GM19328 (cell line): ENCODE measurements around the gene BTF3.

Experiments used
- ATAC-seq: cut with Tn5 transposase; IDR thresholded peaks from one replicate; pipeline ENCODE4 v1.9.1; 2021; ENCODE audit warnings: mild to moderate bottlenecking, moderate library complexity; ENCODE audit not compliant: unreplicated experiment

The BTF3 gene

DNA sequence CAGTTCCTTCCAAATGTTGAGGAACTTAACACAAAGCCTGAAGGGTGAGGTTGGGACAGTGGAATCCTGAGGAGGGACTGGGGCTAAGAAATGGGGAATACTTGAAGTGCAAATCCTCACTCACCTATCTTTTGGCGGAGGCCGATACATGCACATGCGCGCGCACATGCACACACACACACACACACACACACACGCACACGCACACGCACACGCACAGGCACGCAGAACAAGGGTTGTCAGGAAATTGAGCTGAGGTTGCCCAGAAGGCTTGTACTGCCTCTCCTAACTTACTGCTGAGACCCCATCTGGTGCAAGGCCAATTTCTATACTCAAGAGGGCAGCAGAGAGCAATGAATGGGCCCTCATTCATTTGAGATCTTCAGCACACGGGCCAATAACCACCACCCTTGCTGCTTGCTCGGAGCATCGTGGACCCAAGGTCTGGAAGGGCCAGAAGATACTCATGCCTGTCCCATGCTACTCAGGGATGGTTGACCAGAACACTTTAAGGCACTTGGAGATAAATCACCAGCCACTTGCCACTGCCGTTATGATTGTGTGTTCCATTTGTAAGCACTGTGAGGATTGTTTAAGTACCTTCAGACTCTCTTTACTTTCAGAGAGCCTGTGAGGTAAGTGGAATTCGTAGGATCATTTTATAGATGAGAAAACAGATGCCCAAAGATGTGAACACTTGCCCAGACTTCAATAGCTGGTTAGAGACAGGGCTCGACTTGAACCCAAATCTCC lies 21.5 kb downstream of the BTF3 start:
- ATAC-seq, result peak; percentile 98

DNA sequence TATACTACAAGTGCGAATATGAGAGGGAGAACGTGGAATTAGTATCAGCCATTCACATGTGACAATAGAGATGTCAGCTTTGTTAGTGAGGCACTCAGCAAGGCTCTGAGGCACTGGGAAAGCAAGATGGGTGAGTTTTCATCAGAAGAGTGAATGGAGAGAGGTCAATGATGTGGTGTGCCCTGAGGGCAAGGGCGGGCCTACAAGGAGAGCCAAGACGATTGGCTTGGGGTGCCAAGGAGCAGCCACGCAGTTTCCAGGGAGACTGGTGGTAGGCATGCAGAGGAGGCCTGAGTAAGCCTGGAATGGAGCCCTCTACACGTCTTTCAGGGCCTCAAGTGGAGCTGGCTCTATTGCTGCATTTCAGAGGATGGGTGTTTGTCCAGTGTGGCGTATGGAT lies 24.7 kb downstream of the BTF3 start:
- ATAC-seq, result no peak

DNA sequence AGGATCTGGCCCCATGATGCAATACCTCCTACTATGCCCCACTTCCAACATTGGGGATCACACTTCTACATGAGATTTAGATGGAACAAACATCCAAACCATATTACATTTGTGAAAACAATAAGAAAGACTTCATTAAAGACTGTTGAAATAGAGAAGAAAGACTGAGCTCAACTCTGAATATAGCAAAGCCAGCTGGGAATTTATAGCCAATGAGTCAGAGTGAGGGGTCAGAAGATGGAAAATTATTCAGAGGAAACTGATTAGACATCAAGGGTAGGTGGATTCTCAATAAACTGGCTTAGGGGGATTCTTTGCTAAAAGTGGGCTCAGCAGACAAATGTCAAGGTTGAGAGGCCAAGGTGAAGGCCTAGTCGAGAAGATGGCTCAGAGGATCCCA lies 25.6 kb downstream of the BTF3 start:
- ATAC-seq, result no peak

DNA sequence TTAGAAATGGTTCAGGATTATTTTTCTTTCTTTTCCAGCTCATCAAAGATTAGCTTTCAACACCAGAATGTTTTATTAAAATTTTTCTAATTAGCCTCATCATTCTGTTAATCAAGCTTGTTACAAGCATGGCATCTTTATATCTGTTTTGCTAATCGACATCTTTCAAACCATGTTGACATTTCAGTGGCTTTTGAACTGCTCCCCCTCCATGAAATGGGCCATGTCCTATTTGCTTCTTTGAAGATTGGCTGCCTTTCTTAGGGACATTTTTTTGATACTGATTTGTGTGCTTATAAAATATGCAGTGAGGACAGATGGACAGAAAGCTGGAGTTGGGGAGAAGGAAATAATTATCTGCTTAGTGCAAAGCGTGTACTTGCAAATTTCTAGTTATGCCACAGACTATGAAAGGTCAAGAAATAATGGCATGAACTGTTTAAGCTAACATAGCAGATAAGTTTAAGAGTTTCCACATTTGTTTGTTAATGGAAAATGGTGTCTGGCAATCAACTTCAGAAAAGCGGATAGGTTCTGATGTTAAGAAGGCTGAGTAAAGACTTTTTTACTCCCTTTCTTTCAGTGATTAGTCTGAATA lies 27.5 kb downstream of the BTF3 start:
- no peak for ATAC-seq

DNA sequence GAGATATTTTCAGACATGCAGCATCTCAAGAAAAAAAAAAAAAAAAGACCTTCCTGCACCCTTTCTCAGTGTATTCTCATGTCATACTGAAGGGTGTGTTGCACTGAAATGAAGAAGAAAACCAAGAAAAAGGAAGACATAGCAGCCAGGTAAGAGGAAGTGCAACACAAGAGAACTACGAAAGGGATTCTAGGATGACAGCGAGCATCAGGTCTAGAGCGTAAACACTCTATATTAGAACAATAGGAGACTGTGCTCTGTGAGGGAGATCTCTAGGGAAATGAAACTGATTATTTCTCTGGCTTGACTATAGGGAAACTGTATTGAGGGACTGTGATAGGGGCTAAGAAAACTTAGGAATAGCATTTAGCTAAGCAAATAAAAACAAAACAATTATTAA lies 30.0 kb downstream of the BTF3 start:
- ATAC-seq, result no peak

DNA sequence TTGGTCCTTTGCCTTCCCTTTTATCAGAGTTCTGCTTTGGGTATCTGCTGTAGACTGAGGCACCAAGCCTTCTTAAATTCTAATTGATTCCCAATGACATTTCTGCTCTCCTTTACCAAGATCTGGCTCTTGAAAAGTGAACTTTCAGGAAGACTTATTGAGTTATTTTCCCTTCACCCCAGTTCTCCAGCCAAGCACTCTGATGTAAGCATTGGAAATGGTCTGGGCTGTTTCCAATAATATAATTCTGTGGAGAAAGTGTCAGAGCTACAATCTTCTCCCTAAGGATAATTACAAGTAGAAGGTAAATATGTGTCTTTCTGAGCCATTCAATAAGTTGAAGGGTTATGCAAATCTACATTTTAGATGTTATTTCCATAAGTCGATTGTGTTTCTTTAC lies 30.8 kb downstream of the BTF3 start:
- no peak for ATAC-seq

DNA sequence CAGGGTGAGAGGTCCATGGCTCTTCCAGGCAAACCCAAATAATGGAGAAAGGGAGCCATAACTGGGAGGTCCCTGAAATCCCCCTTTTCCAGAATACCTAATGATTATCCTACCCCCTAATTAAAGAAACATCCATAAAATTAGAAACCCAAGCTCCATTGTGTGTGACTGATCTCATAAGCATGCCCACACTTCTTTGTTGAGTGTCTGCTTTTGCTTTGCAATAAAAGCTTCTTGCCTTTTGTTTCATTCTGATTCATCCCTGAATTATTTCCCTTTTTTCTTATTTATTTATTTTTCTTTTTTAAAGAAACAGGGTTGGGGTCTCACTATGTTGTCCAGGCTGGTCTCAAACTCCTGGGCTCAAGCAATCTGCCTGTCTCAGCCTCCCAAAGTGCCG lies 33.1 kb downstream of the BTF3 start:
- ATAC-seq, result no peak

DNA sequence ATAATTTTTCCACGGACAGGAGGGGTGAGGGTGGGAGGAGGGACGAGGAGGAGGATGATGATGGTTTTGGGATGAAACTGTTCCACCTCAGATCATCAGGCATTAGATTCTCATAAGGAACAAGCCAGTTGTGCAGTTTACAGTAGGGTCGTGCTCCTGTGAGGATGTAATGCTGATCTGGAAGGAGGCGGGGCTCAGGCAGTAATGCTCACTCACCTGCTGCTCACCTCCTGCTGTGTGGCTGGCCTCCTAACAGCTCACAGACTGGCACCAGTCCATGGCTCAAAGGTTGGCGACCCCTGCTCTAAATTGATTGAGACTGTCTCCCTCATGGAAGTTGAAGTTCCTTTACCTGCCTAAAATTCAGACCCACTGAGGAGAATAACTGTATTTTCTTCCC lies 34.0 kb downstream of the BTF3 start:
- no peak for ATAC-seq

DNA sequence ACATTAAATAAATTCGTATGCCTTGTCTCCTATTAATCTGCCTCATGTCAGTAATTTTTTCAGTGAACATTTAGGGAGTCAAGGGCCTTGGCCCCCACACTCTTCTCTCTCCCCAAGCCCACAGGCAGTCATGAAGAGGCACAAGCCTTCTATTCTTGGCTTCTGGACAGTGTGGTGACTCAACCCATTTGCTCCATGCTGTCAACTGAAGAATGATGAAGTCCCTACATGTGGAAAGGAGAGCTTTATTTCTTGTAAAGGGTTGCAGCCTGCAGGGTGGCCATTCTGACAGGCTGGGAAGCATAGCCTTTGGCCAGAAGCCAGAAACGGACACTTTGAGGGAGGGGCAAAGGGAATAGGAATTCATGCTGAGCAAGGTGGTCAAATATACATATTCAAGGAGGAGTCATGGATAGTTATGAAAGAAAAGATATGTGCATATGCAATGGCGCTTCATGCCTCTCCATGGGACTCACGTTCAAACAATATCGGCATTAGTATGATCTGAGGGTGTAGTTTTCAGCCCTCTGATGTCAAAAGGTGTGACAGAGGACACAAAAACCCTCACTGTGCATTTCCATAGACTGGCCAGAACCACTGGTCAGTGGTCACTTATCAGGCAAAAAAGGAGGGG lies 35.9 kb downstream of the BTF3 start:
- ATAC-seq, result no peak

DNA sequence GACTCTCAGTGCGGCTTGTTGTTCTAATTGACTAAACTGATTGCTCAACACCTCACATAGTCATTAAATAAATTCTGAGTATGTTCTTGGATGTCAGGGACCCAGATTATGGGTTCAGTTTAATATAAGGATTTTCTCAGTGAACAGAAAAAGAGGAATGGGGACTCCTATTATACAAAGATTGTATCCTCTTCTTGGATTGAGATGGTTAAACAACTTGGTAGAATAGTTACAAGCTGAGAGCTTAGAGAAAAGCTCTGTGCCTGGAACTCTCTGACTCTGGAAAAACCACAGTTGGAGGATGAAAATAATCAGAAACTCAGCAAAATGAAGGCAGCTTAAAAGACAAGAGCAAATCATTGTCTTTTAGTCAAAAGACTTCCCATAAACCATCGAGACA lies 36.7 kb downstream of the BTF3 start:
- no peak for ATAC-seq

DNA sequence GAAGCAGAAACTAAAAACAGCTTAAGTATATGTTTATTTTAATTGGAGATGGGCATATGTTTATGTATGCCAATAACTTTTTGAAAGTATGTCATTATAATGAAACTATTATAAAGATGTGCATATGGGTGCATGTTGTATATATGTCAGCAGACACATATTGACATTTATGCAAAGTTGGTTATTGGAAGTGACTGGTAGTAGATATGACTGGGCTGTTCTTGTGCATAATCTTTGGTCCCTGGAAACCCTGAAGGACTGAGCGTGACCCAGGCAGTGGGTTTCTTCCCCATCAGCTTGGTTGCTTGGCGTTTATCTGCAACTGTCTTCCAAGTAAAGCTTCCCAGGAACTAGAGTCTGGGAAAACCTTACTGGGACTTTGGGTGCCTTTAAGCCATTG lies 41.5 kb downstream of the BTF3 start:
- ATAC-seq, result no peak

DNA sequence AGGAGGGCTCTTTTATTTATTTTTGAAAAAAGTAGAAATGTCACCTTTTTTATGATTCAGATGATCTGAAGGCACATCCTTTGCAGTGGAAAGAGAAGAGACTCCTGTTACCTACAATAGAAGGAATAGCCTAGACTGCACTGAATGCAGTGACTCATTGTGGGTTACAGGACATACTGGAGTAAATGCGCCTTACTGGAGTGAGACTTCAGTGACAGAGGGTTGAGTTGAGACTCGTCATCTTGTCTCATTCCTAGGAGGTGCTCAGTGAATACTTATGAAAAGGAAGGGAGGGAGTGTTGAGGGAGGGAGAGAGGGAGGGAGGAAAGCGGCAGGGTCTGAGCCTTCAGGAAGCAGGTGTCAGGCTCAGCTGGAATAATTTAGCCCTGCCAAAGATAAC lies 42.0 kb downstream of the BTF3 start:
- ATAC-seq, result no peak

DNA sequence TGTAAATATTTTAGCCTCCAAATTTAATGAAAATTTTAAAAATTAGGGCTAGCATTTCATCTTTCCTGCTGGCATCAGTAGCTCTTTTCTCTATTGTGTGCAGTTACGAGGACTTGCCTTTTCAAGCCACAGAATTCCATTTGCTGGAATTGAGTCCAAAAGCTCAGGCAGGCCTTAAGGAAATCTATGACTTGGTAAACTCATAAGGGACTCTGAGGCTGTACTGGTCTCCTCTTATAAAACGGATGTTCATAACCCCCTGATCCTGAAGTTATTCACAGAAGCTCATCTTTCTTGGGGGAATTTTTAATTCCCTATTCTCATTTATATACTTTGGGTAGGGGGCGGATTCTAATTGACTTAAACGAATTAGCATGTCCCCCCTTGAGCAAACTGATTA lies 43.8 kb downstream of the BTF3 start:
- ATAC-seq, result no peak

DNA sequence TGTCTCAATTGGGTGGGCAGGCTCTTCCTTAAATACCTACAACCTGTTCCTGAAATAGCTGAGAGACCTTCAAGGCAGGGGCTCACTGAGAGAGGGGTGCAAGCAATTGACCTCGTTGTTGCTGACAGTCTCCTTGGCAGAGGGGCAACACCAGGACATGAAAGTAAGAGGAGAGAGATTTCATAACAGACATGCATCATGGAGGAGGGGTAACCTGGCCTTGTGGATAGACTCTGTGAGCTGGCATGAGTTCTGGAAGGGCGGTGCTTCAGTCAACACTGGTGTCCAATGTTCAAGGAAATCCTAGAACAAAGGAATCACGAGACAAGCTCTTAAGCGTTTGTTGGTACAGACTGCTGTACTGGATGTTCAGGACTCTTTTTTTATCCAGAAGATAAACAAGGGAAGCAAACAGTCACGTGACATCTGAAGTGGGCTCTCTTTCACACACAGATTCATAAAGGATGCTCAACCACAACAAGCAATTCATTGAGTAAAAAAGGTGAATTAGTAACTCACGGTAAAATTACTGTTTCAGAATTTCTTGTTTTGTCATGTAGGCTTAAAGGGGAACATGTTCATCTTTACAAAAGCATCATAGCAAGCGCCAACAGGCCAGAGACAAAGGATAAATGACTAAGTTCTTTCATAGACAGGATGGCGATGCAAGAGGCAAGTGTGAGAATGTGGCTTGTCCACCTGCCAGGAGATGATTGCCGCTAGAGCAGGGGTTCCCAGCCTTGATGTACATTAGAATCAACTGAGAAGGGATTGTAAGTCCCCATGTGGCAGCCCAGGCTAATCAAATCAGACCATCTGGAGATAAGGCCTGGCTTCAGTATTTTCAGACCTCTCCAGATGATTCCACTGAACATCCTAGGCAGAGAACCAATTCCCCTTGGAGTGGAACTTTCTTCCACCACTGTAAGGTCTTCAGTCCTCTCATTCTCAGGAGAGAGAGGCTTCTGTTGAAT lies 46.5 kb downstream of the BTF3 start:
- ATAC-seq, result no peak

DNA sequence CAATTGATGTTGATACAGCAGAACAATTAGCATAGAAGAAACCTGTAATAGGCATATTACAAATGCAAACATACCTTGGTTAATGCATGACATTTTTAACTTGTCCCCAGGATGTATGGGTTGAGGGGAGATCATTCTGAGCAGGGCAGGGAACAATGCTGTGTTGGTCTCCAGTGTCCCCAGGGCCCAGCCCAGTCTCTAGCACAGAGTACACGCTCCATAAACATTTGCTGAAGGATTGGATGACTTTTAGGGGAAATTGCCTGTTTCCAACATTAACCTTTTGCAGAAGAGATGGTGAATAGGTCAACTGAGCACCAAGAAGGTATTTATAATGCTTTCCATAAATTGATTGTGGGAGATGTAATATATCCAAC lies 47.1 kb downstream of the BTF3 start:
- ATAC-seq, result no peak

DNA sequence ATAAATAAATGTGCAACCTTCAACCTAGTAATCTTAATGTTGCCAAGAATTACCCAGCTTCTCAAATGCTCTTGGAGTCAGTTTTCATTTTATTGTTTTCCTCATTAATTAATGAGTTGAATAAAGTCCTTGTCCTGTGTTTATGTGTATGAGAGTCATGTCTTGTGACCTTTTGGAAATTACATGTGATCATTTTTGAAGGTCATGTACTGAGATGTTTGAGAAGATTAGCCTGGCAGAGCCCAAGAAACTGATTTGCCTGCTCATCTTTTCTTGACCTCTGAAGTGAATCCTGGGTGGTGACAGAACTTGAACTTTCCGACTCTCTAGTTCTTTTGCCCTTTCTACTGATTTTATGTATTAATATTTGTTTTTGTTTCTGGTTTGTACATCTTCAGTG lies 51.8 kb downstream of the BTF3 start:
- no peak for ATAC-seq

DNA sequence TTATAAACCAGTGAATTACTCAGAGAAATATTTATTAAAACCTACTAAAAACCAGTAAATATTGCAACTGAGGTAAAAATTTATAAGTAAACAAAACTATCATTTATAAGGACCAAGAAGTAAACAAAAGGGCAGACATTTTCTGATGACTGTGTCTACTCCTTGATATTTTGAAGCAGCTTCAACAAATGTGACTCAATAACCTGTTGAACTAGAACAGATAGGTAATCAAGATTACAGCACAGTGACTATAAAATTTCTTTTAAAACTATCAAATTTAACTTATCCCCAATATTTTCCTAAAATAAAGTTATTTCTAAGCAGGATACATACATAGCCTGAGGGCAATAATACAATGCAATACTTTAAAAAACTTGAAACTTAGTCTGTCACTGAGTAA lies 54.4 kb downstream of the BTF3 start:
- no peak for ATAC-seq
